Activated T-helper 1 cell treated with anti-CD3 and anti-CD28 coated beads, Interleukin-2, amount 50 U/mL, for 16 hours (primary cell): ENCODE data around the gene CLEC16A.
"Not testable (repeated sequence)": the region's sequence is repeated elsewhere in the genome, so short reads cannot be mapped to it uniquely, and the experiment has no call there.

Experiments used
- DNase-seq, 2 donors: peaks; one replicate each; pipeline ENCODE4 v3.0.0-alpha.2; 2020; ENCODE audit warnings: low read depth in 1 of 2, low spot score in 1 of 2

Gene CLEC16A

GRCh38 chr16:11210260-11210659 is 265.9 kb downstream of the CLEC16A start:
- no peak for DNase-seq

GRCh38 chr16:11211061-11211976 is 267.0 kb downstream of the CLEC16A start:
- no peak for DNase-seq

DNA sequence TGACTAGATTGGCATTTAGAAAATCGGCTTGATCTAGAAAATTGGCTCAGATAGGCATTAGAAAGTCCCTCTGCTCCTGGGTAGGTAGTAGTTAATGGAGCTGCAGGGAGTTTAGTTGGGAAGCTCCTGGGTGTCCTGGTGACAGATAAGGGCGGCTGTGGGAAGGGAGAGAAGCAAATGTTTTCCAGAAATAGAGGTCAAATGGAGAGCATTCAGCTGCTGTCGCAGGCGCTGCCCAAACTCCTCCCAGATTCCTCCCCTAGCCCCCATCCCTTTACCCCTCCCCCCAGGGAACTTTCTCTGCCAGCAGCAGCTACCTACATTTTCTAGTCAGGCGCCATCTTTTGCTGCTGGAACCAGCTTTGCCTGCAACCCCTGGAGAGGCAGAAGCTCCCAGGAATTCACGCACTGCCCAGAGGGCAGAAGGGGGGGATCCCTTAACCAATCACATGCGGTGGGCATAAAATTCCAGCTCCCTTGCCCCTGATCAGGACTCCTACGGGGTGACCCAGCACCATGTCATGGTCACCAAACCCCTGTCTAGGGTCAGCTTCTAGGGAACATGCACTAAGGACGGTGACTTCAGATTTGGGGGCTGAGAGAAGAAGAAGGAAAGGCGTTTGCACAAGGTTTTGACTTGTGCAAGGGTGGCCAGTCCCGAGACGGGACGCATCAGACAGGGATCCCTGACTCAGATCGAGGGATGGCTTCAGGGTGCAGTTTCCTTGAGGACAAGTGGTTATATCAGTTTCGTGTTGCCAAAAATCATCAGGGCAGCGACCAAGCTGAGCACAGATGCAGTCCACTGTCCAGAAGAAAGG is 267.8 kb downstream of the CLEC16A start:
- DNase-seq, result no peak

GRCh38 chr16:11212798-11213196 is 268.4 kb downstream of the CLEC16A start:
- DNase-seq, result no peak

DNA sequence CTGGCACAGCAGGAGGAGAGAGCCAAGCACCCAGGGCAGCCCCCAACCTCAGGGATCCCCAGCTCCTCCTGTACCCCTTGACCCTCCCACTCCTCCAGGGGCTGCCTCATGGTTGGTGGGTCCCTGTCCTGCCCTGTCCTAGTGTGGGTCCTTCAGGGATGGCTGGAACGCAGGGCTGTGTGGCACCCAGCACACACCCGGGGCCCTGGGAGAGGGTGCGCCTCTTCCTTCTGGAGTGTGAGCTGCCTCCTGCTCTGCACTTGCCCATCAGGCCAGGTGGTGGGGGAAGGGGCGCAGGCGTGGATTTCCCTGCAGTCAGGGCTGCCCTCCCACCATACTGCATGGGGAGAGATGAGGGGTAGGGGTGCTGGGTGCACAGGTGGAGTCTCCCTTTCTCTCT is 269.0 kb downstream of the CLEC16A start:
- no peak for DNase-seq

GRCh38 chr16:11213799-11214198 is 269.4 kb downstream of the CLEC16A start:
- DNase-seq, result no peak

GRCh38 chr16:11215935-11216556 is 271.7 kb downstream of the CLEC16A start:
- DNase-seq, result no peak

DNA sequence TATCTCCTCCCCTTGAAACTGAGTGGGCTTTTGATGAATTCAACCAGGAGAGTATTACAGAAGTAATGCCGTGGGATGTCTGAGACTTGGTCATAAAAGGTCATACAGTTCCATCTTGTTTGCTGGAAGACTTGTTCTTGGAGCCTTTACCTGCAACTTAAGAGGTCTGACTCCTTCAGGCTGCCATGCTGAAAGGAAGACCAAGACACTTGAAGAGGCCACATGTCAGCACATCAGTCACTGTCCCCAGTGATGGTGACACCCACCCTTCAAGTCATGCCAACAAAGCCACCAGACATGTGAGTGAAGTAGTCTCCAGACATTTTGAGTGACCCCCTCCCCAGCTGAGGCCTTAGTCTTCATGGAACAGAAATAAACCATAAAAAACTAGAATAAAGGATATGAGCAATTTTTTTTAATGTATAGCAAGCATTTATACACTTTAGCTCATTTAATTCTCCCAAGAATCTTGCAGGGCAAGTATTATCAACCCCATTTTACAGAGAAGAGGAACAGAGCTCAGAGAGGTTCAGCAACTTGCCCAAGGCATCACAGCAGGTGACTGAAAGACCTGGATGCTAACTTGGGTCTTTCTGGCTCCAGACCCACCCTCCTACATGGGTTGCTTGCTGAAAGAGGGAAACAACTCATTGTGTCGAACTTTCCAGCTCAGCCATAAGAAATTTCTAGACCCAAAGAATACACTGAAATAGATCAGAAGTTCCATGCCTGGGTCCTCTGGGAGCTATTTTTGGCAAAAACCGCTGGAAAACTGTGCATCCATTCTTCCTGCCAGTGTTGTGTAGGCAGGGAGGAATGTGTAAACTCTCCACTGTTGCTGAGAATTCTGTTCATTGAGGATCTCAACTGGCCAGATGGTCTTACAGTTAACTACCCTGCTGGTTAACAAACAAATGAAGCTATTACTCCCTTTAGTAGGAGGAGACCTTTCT is 273.6 kb downstream of the CLEC16A start:
- DNase-seq, result no peak

- DNase-seq, result no peak
These were observed 274.2 kb downstream of the CLEC16A start for GRCh38 chr16:11218604-11218962.

- no peak for DNase-seq
These were observed 274.8 kb downstream of the CLEC16A start for GRCh38 chr16:11219178-11219577.

DNA sequence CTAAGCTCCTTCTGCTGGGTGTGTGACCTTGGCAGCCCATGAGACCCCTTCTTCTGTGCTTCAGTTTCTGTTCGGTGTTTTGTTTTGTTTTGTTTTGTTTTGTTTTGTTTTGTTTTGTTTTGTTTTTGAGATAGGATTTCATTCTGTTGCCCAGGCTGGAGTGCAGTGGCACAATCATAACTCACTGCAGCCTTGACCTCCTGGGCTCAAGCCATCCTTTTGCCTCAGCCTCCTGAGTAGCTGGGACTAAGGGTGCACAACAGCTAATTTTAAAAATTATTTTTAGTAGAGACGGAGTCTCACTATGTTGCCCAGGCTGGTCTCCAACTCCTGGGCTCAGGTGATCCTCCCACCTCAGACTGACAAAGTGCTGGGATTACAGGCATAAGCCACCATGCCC is 276.1 kb downstream of the CLEC16A start:
- DNase-seq, result not testable (repeated sequence)

GRCh38 chr16:11224096-11224893 is 279.9 kb downstream of the CLEC16A start:
- DNase-seq, result peak; percentile 13 to 29

GRCh38 chr16:11224894-11225676 is 280.7 kb downstream of the CLEC16A start:
- peak; percentile 28 to 72 for DNase-seq

DNA sequence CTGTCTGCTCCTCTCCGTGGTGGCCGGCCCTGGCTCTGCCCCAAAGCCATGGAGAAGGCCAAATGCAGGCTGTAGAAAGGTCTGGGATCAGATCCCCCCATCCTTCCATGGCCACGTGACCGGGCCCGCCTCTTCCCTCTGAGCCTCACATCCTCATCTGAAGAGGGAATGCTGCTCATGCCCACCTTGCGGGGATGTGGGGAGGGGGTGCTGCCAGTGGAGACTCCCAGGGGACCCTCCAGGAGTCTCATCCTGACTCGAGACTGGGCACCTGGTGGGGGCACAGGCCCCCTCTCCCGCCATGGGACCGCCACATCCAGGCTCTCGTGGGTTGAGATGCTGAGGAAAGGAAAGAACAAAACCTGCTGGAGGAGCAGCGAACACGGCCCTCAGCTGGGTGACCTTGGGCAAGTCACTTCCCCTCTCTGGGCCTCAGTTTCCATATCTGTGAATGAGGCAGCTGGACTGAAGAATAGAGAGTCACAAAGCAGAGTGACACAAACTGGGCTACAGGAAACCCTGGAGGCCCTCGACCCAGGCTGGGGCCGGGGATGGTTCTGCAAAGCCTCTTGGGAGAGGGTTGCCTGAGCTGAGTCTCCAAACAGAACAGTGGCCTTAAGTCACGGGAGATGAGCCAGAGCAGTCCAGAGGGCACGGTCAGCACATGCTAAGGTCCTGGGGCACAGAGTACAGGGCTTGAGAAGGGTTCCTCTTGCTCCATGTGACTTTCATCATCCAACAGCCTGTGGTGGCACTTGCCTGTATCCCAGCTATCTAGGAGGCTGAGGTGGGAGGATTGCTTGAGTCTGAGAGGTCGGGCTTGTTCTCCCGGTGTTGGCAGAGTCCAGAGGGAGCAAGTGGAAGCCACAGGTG is 281.5 kb downstream of the CLEC16A start:
- DNase-seq, result no peak

DNA sequence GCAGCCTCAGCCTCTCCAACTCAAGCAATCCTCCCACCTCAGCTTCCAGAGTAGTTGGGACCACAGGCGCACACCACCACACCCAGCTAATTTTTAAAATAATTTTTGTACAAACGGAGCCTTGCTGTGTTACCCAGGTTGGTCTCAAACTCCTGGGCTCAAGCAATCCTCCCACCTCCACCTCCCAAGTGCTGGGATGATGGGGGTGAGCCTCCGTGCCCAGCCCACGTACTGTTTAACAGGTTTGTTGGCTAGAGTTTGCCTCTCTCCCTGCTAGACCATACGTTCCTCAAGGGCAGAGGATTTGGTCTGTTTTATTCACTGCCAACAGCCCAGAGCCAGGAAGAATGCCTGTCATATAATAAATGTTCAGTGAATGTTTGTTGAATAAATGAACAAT is 285.1 kb downstream of the CLEC16A start:
- no peak for DNase-seq

GRCh38 chr16:11229906-11230305 is 285.5 kb downstream of the CLEC16A start:
- DNase-seq, result no peak

GRCh38 chr16:11231367-11231970 is 287.1 kb downstream of the CLEC16A start:
- DNase-seq, result no peak
